Measurements from ENCODE around the gene DLGAP1.
"Not testable (repeated sequence)": the region's sequence is repeated elsewhere in the genome, so short reads cannot be mapped to it uniquely, and the experiment has no call there.

DLGAP1 gene

DNA sequence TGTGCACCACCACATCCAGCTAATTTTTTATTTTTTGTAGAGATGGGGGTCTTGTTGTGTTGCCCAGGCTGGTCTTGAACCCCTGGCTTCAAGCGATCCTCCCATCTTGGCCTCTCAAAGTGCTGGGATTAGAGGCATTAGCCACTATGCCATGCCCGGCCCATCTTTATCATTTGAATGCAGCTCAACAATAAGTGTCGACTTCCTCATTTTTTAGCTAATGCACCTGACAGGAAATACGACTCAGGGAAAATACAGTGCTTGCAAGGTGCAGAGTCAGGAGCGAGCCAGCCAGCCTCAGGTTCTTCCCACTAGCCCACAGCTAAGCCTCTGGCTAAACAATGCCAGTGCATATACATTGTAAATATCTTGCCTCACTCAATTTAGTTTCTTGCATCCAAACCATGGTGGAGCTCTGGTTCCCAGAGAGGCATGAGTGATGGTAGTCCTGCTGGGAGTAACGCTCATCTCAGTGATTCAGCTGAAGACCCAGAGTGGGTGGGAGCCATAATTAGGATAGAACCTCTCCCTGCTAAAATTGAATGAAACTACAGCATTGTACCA lies 870.1 kb downstream of the DLGAP1 start:
- no peak for DNase-seq (ENCODE audit: low read depth in 2 of 2)

DNA sequence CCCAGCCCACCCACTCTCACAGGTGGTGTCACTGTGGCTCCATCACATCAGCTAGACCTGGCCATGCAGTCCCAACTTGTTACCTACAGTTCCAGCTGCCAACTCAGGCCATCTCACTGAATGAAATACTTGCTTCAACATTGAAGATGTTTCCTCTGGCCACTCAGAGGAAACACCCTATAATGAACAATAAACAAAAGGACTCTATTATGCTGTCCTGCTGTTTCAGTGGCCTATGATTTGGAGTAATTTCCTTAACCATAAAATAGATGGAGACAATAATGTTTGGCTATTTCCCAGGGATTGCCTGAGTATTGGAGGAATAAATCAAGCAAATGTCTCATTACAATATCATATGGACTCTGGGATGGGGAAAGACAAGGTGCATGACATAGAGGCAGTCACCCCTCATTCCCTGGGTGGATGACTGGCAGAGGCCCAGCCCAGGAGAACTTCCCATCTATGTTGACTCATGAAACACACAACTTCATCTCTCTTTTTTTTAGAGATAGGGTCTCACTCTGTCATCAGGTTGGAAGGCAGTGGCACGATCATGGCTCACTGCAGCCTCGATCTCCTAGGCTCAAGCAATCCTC lies 870.7 kb downstream of the DLGAP1 start:
- no peak for DNase-seq (ENCODE audit: low read depth in 2 of 2)

DNA sequence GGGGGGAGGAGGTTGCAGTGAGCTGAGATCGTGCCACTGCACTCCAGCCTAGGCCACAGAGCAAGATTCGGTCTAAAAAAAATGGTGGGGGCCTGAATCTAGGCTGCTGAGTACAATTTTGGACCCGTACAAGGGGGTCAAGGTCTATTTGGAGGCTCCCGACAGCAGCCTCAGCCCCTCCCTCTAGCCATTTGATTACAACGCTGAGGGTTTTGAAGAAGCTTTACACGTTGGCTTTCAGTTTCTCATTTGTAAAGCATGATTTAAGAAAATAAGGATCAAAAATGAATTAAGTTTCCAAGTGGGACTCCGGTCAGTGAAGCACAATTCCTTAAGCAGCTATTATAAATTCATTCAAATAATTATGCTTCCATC lies 871.2 kb downstream of the DLGAP1 start:
- DNase-seq (ENCODE audit: low read depth in 2 of 2) = no peak

DNA sequence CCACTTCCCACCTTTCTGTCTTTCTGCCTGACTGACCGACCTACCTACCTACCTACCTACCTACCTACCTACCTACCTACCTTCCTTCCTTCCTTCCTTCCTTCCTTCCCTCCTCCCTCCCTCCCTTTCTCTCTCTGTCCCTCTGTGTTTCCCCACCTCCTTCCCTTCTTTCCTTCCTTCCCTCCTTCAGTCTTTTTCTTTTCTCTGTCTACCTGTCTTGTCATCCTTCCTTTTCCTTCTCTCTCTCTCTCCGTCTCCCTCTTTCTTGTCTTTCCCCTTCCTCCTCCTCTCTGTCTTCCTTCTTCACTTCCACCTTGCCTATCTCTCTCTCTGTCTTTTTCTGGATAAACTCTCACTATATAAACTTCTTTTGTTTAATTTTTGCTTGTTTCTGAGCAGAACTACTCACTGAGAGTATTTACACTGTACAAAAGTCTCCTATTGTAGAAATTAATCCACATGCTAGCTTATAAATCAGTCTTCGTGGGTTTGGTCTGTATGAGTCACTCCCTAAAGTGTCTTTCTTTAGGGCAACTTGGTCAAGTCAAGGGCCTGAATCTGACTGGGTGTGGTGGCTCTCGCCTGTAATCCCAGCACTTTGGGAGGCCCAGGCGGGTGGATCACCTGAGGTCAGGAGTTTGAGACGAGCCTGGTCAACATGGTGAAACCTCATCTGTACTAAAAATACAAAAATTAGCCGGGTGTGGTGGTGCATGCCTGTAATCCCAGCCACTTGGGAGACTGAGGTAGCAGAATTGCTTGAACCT lies 871.8 kb downstream of the DLGAP1 start:
- not testable (repeated sequence) for DNase-seq (ENCODE audit: low read depth in 2 of 2)

DNA sequence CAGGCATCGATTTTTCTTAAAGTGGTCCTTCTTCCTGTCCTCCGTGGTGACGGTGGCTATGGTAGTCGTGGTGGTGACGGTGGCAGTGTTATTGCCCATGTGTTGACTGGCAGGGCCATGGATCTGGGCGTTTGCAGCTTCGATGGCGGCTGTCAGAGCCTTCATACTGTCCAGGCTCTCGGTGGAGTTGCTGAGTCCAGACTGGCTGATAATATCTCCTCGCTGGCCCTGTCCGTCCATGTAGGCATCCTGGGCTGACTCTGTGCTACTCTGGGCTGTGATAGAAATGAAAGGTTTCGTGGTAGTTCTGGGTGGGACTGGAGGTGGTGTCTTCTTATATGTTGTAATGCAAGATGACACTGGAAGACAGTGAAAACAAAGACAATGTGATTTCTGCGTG lies 873.2 kb downstream of the DLGAP1 start:
- DNase-seq (ENCODE audit: low read depth in 2 of 2) = no peak

DNA sequence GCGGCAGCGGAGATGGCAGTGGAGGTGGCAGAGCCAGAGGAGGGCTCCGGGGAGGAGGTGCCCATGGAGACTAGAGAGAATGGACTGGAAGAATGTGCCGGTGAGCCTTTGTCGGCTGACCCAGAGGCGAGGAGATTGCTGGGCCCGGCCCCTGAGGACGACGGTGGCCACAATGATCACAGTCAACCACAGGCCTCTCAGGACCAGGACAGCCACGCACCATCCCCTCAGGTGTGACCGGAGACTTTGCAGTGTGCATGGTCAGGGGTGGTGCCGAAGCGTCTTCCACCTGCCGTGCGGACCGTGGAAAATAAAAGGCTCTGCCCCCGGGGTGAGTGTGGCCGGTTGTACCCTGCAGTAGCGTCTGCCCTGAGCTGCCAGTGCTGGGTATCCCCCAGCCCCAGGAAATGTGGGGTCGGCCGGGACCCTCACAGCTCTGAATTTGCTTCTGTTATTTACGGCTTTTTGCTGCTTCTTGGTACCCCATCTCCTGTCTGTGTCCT lies 874.5 kb downstream of the DLGAP1 start:
- not testable (repeated sequence) for DNase-seq (ENCODE audit: low read depth in 2 of 2)

DNA sequence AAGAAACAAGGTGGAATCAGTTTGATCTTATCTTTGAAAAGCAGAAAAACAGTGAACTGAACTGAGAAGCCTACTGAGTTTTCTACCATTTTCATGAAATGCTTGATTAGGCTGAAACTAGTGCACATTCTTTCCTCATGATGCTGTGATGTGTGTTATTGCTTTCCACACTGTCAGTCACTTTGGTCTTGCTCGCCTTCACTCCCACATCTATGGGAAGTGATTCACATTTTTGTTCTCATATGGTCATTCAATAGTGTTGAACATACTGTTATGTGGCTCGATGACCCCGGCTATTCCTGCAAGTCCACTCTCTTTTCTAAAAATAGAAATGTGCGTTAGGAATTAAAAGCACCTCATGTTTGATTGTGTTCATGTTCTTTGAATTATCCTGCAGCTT lies 875.4 kb downstream of the DLGAP1 start:
- DNase-seq (ENCODE audit: low read depth in 2 of 2) = no peak

DNA sequence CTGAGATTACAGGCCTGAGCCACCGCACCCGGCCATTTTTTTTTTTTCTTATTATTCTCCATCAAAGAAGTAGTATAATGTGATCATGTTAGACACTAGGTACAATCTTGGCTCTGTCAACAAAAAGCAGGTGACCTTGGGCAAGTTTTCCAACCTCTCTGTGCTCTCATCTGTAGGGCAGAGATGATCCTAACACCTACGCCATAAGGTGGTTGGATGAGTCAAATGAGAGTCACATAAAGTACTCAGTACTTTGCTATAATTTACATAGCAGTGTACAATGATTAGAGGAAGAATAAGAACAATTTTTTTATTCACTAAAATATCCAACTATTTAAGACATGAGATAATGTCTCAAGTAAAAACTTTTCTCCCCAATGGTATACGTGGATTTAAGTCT lies 876.5 kb downstream of the DLGAP1 start:
- no peak for DNase-seq (ENCODE audit: low read depth in 2 of 2)

DNA sequence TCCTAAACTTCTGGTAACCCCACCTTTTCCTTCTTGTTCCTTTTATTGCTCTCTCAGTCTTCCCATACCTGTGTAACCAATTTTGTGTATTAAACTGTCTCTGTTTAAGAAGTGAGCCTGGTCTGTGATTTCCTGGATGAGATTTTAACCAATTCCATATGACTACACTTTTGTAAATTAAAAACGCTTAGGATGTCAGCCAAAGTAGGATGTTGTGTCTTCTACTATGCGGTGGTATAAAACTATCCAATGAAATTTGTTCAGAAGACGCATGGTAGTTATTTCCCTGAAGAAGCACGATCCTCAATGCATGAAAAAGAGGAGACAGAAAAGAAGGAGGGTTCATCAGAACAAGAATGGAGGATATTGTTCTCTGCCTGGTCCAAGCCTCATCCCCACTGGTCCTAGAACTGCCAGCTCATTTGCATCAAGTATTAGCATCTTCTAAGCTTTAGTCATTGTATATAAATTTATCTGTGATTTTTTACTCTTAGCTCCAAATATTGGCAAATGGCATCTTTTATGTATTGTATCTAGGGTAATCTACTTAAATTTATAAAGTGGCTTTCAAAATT lies 877.7 kb downstream of the DLGAP1 start:
- no peak for DNase-seq (ENCODE audit: low read depth in 2 of 2)

DNA sequence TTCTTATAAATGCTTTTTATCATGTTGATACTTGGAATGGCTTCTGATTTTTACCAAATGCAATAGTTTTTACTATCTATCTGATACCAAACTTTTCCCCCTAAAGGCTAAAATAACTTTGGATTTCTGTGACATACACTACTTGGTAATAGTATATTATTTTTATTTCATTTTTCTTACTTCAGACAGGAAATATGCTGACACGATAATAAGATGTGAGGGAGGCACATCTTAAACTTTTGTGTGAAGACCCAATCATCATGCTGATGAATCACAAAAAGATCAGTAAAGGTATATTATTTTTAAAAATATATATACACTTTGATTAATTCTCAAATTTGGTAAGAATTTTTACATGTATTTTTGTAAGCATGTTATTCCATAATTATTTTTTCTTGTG lies 882.3 kb downstream of the DLGAP1 start:
- DNase-seq (ENCODE audit: low read depth in 2 of 2) = no peak

DNA sequence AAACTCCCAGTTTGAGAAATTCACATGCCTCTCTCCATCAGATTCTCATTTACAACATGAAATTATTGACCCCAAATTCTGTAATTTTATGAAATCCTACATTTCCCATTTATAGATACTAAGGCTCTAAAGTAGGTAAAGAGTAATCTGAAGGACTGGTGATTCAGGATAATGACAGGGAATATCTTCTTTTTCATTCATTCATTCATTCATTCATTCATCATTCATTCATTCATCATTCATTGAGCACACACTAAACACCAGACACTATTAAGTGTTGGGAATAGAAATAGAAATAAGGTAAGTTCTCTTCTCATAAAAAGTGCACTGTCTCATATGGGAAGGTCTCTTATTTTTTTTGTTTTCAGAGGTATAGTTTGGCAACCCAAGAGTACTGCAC lies 888.3 kb downstream of the DLGAP1 start:
- no peak for DNase-seq (ENCODE audit: low read depth in 2 of 2)

DNA sequence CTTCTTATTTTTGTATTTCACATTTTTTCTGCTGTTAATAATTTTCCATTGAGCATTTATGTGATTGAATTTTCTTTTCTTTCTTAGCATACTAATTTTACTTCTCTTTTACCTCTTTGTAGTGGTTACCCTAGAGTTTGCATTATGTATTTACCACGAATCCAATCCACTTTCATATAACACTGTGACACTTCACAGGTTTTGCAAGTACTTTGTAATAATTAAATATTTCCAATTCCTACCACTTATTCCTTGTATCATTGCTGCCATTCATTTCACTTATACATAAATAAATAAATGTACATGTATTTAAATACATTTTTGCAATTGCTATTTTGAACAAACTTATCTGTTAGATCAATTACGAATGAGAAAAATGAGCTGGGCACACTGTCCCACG lies 894.4 kb downstream of the DLGAP1 start:
- no peak for DNase-seq (ENCODE audit: low read depth in 2 of 2)

DNA sequence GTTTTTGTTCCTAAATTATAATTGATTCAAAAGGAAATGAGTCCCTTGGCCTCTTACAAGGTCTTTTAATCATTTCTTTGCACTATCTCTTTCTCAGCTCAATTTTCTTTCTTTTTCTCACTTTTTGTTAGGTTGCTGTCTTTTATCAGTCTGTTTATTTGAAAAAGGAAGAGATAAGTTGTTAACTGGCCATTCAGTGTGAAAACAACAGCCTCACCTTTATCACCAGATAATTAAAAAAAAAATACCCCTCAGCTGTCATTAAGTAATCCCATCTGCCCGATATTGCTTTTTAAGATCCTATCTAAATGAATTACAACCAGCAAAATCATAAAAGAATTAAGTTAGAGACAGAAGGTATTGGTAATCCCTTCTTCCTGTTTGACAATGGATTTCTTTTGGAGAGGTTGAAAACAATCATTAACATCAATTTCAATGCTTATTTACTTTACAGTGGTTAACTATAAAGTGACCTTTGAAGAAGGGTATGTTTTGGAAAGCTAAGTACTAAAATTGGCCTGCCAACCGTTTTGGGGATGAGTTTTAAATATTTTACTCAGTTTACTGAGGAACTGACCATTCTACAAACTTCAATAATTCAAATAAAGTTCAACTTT lies 900.2 kb downstream of the DLGAP1 start:
- no peak for DNase-seq (ENCODE audit: low read depth in 2 of 2)

DNA sequence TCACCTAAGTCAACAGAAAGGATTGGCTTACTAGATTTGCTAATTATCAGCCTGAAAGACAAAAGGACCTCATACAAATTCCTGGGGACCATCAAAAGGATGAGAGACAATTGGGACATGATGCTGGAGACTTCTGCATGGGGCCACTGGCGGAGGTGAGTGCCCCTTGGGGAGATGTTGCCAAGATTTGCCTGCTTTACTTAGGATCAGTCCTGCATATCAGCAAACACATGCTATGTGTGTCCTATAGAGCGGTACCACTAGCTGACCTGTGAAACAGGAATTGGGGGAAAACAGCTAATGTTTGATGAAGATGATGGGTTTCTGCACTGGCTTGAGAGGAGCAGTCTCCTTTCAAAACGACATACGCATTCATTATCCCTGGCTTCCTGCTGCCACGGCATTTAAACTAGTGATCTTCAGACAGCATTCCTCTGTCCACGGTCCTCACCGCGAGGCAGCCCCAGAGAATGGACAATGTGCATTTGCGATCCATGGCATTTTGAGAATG lies 901.0 kb downstream of the DLGAP1 start:
- DNase-seq (ENCODE audit: low read depth in 2 of 2) = no peak

DNA sequence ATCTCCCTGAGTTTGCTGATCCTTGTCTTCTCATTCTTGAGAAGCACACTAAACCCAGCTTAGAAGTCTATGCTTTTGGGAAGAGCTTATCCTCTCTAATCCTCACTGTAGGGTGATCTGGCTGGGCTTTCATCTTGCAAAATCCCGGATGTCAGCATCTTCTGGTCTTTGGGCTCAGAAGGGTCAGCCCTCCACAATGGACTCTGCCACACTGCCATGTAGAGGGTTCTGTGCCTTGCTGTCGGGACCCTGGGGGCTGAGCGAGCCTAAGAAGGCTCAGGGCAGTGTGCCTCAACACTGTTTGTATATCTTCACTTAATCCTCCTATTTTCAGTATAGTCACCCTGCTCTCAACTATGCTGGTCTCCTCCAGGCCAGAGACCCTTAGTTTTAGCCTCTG lies 902.8 kb downstream of the DLGAP1 start:
- DNase-seq (ENCODE audit: low read depth in 2 of 2) = no peak

DNA sequence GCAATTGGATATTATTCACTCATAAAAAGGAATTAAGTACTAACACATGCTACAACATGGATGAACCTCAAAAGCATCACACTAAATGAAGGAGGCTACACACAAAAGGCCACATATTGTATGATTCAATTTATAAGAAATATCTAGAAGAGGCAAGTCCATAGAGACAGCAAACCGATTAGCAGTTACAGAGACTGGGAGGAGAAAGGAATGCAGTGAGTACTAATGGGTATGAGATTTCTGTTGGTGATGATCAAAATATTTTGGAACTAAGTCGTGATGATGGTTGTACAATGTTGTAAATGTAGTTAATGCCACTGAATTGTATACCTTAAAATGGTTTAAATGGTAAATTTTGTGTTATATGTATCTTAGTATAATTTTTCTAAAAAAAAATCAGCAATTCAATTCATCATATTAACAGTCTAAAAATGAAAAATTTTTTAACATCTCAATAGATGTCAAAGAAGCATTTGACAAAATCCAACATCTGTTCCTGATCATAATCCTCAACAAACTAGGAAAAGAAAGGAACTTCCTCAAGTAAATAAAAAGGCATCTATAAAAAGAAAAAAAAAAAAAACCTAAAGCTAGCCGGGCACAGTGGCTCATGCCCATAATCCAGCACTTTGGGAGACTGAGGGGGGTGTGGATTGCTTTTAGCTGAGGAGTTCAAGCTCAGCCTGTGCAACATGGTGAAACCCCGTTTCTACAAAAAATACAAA lies 907.1 kb downstream of the DLGAP1 start:
- DNase-seq (ENCODE audit: low read depth in 2 of 2) = no peak

DNA sequence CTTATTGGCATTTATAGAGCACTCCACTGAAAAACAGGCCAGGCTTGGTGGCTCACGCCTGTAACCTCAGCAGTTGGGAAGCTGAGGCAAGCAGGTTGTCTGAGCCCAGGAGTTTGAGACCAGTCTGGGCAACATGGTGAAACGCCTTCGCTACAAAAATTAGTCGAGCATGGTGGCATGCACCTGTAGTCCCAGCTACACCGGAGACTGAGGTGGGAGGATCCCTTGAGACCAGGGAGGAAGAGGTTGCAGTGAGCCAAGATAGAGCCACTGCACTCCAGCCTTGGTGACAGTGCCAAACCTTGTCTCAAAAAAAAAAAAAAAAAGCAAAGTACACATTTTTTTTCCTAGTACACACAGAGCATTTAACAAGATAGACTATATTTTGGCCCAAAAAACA lies 909.0 kb downstream of the DLGAP1 start:
- DNase-seq (ENCODE audit: low read depth in 2 of 2) = no peak

DNA sequence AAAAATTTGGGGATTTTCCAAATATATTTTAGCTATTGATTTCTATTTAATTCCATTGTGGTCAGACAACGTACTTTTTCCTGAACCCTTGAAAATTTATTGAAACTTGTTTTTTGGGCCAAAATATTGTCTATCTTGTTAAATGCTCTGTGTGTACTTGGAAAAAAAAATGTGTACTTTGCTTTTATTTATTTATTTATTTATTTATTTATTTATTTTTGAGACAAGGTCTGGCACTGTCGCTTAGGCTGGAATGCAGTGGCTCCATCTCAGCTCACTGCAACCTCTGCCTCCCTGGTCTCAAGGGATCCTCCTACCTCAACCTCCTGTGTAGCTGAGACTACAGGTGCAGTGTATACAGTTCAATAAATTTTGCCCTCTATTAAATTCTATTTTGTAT lies 910.6 kb downstream of the DLGAP1 start:
- DNase-seq (ENCODE audit: low read depth in 2 of 2) = no peak

DNA sequence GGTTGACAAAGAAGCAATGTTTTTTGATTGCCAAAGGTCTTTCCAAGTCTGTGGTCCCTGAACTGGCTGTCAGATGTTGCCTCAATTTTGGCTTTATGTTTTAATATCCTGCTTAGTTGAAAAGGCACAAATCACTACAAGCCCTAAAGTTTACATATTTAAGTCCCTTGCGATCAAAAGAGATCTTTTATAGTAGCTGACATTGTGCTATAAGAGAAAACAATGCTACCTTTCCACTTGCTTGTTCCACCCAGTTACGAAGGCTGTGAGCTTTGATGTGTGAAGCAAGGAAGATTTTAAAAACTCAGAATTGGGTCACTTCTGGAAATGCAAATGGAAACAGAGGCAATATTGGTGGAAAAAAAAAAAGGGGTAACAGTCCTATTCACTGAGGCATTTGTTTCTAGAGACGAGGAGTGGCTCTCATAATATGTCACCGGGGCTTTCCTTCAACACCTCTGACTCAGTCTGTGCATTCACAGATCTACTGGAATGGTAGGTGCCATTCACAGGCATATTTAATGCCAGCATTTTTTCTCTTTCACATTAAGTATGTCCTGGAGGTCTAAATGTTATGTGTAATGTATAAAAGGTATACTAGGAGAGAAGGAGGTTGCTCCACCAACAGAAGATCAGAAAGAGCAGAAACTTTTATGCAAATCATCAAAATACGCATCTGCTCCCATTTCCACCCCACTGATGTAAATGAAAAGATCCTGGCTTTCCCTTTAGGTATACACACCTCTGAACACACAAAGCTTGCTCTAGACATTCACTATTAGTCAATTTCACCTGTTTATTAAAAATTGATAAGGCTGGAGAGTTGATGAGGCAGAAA lies 913.3 kb downstream of the DLGAP1 start:
- DNase-seq (ENCODE audit: low read depth in 2 of 2) = no peak

DNA sequence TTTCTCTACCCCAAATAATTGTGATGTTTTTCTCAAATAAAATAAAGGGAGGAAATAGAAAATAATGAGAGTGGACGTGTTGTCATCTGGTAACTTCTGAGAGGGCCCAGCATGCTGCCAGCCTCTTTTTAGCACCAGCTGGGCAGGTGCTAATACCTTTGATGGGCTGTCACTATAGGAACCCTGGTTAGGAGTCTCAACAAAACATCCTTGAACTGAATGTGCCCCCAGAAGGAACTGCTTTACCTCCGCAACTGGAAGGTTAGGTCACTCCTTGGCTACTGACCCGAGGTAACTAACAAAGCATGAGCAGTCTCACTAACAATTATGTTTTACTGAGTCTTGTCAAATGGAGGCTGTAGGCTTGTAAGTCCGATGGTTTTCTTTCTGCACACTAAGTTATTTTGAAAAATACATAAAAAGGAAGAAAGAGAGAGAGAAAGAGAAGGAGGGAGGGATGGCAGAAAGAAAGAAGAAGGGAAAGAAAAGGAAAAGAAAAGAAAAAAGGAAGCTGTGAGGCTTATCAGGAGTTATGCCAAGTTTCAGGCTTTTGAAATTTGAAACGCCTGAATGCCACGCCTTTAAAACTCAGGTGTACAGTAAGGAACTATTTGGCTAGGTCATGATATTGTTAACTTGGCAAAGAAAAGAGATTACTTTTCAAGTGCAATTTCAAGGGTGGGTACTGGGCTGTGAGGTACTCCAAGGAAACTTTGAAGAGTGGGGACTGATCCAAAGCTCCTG lies 914.1 kb downstream of the DLGAP1 start:
- no peak for DNase-seq (ENCODE audit: low read depth in 2 of 2)

Measured in stimulated activated CD8-positive, alpha-beta memory T cell treated with anti-CD3 and anti-CD28 coated beads, Interleukin-15, amount 100 ng/mL, for 4 hours (primary cell).